GM12892 (cell line): ENCODE results near the gene LIN28A. TPM values are rescaled to one million over a fixed set of nuclear protein-coding genes. Genes with fewer than 3 reads are reported as not detected.
A peak's percentile ranks its signal among the peaks of the same experiment; 100 is the strongest.
"Not testable (repeated sequence)": the region's sequence is repeated elsewhere in the genome, so short reads cannot be mapped to it uniquely, and the experiment has no call there.

Experiments
- DNase-seq: peaks from one replicate; pipeline ENCODE4 v3.0.0; 2011; ENCODE audit not compliant: insufficient read length
- FAIRE-seq: peaks from 2 replicates; lab custom pipeline; 2011; peaks lifted over from hg19 to GRCh38; lab: Jason Lieb, UNC
- POLR2A ChIP-seq: IDR thresholded peaks from 2 replicates; pipeline ENCODE4 v1.6.1; 2011; ENCODE audit warnings: low read depth, low read length, control low read depth
- POLR2AphosphoS5 ChIP-seq: IDR thresholded peaks from 2 replicates; pipeline ENCODE4 v1.6.1; 2011; ENCODE audit warnings: low read depth, low read length, control low read depth
- TAF1 ChIP-seq: IDR thresholded peaks from 2 replicates; pipeline ENCODE4 v1.6.1; 2011; ENCODE audit warnings: low read depth, mild to moderate bottlenecking, control low read depth, low read length, borderline replicate concordance
- polyA plus RNA-seq: library from polyadenylated mRNA; unstranded; fragments of >200 nt; gene quantifications from one replicate; pipeline ENCODE4 v1.2.1, GENCODE V29; 2012; ENCODE audit warnings: missing spikeins, inconsistent platforms; ENCODE audit not compliant: missing spikeins

Gene LIN28A
- not detected for polyA plus RNA-seq

GRCh38 chr1:26410706-26411623 is at the start of gene LIN28A:
Gene LIN28A, plus strand, starts transcription at chr1:26410817. Its CDS starts 75 bp downstream, at chr1:26410892.
- no peak for FAIRE-seq
- TF ChIP-seq TAF1 (no peak), POLR2A (no peak), POLR2AphosphoS5 (no peak)

GRCh38 chr1:26361605-26362122 is 49.0 kb upstream of the LIN28A start:
- no peak for DNase-seq
- no peak for TF ChIP-seq POLR2A
- TF ChIP-seq POLR2AphosphoS5 = no peak
- no peak for TF ChIP-seq TAF1
- no peak for FAIRE-seq

More at GRCh38 chr1:26410706-26411623, at the start of gene LIN28A:
- DNase-seq = no peak

- TF ChIP-seq POLR2AphosphoS5 = no peak
- TF ChIP-seq POLR2A = no peak
- no peak for TF ChIP-seq TAF1
- DNase-seq (no peak), FAIRE-seq (no peak)
Measured at GRCh38 chr1:26362331-26362730, 48.3 kb upstream of the LIN28A start.

- DNase-seq = peak; percentile 79
- peak; percentile 92 for FAIRE-seq
- TF ChIP-seq POLR2AphosphoS5 (no peak), TAF1 (no peak), POLR2A (no peak)
Measured at GRCh38 chr1:26363549-26364448, 46.8 kb upstream of the LIN28A start.

GRCh38 chr1:26364956-26365355 is 45.7 kb upstream of the LIN28A start:
- FAIRE-seq (no peak), DNase-seq (no peak)
- TF ChIP-seq TAF1 = no peak
- no peak for TF ChIP-seq POLR2A
- no peak for TF ChIP-seq POLR2AphosphoS5

- FAIRE-seq = no peak
- no peak for DNase-seq
- no peak for TF ChIP-seq TAF1
- TF ChIP-seq POLR2A = no peak
- TF ChIP-seq POLR2AphosphoS5 = no peak
Measured at GRCh38 chr1:26367441-26367840, 43.2 kb upstream of the LIN28A start.

- no peak for TF ChIP-seq POLR2AphosphoS5
- no peak for TF ChIP-seq POLR2A
- no peak for TF ChIP-seq TAF1
- FAIRE-seq (no peak), DNase-seq (no peak)
Measured at GRCh38 chr1:26368006-26368405, 42.6 kb upstream of the LIN28A start.

GRCh38 chr1:26368486-26368885 is 42.1 kb upstream of the LIN28A start:
- no peak for DNase-seq
- TF ChIP-seq POLR2A = no peak
- TF ChIP-seq TAF1 = no peak
- TF ChIP-seq POLR2AphosphoS5 = no peak
- FAIRE-seq = no peak

GRCh38 chr1:26370591-26371382 is 39.8 kb upstream of the LIN28A start:
- FAIRE-seq (no peak), DNase-seq (no peak)
- no peak for TF ChIP-seq TAF1
- TF ChIP-seq POLR2A = no peak
- TF ChIP-seq POLR2AphosphoS5 = no peak

- FAIRE-seq = no peak
- no peak for DNase-seq
- no peak for TF ChIP-seq POLR2A
Measured at GRCh38 chr1:26372039-26372438, 38.6 kb upstream of the LIN28A start.

- FAIRE-seq = peak; percentile 21
- not testable (repeated sequence) for DNase-seq
Measured at GRCh38 chr1:26372611-26373010, 38.0 kb upstream of the LIN28A start, which contains the start of gene ZNF683. Gene ZNF683, minus strand, starts transcription at chr1:26372750. Its CDS starts 4,179 bp downstream, at chr1:26368571.

GRCh38 chr1:26373281-26373680 is 37.3 kb upstream of the LIN28A start:
- TF ChIP-seq POLR2A (no peak), POLR2AphosphoS5 (no peak), TAF1 (no peak)
- DNase-seq (no peak), FAIRE-seq (no peak)
